Cardiac fibroblast (primary cell): ENCODE data around the gene ELF3.
A peak's percentile ranks its signal among the peaks of the same experiment; 100 is the strongest.
"Not testable (repeated sequence)": the region's sequence is repeated elsewhere in the genome, so short reads cannot be mapped to it uniquely, and the experiment has no call there.

ENCODE experiments used
- DNase-seq, 2 donors: peaks; one replicate each; pipeline versions ENCODE4 v3.0.0 to v3.0.0-alpha.2; 2010; ENCODE audit warnings: low read depth in 2 of 2
- H3K4me3 ChIP-seq, 2 donors: replicated peaks in 1 of 2; 1 replicate in 1 of 2; 2 replicates in 1 of 2; pipeline ENCODE4 v1.5.1; 2011; ENCODE audit warnings: low read depth in 2 of 2, low read length in 2 of 2, mild to moderate bottlenecking in 2 of 2, moderate library complexity in 1 of 2
- TF ChIP-seq, protein P1 (sequence below): IDR thresholded peaks from one replicate; pipeline ENCODE4 v1.5.1; 2011; ENCODE audit warnings: low read depth, mild to moderate bottlenecking, low read length, inconsistent platforms

The ELF3 gene

DNA sequence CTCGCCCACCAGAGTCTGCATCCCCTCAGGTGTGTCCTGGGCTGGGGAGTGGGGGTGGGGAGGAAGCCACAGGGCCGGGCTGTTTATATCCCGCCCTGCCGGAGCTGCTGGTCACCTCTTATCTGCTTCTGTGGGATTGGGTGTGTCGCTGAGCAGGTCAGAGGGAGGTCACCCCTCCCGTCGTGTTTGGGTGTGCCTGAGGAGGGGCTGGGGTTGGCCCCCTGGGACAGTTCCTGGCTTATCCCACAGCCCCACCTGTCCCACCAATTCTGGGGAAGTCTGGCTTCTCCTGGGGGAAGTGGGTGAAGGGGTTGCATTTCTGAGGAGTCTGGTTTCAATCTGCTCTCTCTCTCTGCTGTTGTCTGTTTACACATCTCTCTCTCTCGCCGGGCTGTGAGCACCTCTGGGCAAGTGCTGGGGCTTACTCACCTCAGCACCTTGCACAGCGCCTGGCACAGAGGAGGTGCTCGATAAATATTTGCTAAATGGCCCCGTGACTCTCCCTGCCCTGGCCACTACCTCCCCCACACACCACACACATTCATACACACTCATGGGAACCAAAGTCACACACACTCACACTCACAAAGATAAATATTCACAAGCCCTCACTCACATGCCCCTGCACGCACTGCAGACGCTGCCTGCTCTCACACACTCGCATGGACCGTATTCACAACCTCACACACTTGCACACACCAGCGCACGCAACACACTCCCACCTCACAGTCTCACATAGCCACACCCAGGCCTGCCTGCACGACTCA is 8.3 kb downstream of the ELF3 start:
- no peak overlapping the region for H3K4me3 ChIP-seq
- TF ChIP-seq, protein P1, sequence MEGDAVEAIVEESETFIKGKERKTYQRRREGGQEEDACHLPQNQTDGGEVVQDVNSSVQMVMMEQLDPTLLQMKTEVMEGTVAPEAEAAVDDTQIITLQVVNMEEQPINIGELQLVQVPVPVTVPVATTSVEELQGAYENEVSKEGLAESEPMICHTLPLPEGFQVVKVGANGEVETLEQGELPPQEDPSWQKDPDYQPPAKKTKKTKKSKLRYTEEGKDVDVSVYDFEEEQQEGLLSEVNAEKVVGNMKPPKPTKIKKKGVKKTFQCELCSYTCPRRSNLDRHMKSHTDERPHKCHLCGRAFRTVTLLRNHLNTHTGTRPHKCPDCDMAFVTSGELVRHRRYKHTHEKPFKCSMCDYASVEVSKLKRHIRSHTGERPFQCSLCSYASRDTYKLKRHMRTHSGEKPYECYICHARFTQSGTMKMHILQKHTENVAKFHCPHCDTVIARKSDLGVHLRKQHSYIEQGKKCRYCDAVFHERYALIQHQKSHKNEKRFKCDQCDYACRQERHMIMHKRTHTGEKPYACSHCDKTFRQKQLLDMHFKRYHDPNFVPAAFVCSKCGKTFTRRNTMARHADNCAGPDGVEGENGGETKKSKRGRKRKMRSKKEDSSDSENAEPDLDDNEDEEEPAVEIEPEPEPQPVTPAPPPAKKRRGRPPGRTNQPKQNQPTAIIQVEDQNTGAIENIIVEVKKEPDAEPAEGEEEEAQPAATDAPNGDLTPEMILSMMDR: no peak
- DNase-seq: no peak

DNA sequence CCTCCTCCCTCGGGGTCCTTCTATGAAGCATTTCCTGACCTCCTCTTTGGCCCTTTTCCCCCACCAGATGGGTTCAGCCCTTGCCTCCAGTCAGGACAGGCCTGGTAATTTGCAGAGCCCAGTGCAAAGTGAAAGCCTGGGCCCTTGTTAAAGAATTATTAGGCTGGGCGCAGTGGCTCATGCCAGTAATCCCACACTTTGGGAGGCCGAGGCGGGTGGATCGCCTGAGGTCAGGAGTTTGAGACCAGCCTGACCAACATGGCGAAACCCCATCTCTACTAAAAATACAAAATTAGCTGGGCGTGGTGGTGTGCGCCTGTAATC is 8.8 kb downstream of the ELF3 start:
- not testable (repeated sequence) for H3K4me3 ChIP-seq, DNase-seq

DNA sequence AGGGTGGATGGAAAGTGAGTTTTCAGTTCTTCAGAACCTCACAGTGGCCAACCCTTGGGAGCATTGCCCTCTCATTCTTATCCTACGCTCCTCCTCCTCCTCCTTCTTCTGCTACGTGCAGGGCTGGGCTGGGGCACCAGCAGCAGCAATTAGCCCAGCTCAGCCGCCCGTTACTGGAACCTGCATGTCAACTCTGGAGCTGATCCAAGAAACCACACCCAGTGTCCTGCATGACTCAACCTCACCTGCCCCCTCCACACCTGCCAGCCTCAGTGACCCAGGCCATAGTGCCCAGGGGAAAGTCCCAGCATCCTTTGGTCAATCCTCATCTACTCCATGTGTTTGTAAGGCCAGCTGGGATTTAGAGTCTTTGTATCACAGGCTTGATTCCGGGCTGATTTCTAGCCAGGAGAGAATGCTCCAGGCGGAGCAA is 12.6 kb downstream of the ELF3 start:
- TF ChIP-seq, protein P1: no peak
- DNase-seq: no peak
- H3K4me3 ChIP-seq: no peak overlapping the region

DNA sequence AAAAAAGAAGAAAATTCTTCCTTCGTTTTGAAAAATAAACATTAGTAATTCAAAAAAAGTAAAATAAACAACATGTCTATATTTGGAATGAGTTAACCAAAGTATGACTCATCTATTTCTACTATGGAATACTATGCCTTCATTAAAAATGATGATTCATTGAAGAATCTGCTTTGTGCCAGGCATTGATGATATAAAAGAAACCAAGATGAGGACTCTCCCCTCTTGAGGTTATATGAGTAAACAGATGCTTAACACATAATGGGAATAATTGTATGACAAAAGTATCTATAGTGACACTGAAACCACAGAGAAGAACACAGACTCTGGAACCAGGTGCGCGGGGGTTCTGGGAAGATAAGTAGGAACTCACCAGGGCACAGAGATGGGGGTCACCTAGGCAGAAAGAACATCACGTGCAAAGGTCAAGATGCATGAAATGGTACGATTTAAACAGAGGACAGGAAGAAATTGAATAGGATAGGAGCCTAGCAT is 18.8 kb downstream of the ELF3 start:
- no peak overlapping the region for H3K4me3 ChIP-seq
- TF ChIP-seq, protein P1: no peak
- DNase-seq: peak; percentile 48 to 83

DNA sequence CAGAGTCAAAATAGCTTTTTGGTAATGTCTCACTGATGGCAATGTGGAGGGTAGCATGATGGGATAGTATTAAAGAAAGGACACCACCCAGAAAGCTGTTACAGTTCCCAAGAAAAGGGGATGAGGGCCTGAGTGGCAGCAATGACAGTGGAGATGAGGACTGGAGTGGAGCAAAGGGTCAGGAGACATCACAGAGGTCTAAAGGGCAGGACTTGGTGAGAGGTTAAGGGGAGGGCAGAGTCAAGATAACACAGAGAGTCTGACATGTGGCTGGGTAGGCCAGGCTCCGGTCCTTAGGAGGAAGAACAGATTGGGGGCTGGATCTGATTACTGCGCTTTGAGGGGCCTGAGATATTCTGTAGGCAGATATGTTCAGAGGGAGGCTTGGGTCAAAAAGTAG is 19.3 kb downstream of the ELF3 start:
- TF ChIP-seq, protein P1: no peak
- DNase-seq: no peak
- no peak overlapping the region for H3K4me3 ChIP-seq

DNA sequence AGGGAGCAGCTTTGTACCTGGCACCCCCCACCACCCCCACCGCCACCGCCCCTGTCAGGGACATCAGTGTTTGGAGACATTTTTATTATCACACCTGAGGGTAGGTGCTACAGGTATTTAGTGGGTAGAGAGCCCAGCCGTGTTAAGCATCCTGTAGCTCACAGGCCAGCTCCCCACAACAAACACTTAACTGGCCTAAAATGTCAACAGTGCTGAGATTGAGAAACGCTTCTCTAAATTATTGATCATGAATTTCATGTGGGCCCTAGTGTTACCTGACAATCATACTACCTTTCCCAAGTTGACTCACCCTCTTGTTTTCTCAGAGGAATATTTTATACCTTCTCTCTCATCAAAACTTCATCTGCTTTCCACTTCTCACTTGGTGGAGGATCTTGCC is 21.4 kb downstream of the ELF3 start:
- TF ChIP-seq, protein P1: no peak
- DNase-seq: no peak

DNA sequence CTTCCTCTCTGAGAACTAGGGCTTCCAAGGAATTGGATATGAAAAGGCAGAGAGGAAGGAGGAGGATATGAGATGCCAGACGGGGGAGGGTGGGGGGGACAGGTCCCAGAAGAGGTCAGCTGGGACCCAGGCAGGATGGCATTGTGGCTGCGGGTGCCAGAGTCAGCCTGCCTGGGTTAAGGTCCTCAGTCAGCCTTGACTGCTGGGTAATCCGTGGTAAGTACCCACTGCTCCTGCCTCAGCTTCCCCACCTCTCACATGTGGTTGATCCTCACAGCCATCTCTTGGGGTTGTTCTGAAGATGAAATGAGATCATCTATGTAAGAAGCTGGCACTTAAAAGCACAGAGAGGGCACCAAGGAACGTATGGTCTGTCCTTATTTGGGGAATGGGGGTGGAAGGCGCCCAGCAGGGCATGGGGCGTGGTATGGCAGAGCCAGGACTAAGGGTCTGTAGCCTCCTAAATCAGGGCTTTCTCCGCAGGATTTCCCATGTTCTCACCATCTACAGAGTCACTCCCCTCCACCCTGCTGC is 23.8 kb downstream of the ELF3 start:
- no peak overlapping the region for H3K4me3 ChIP-seq
- DNase-seq: no peak
- TF ChIP-seq, protein P1: no peak

More for the DNA sequence above, 21.4 kb downstream of the ELF3 start:
- H3K4me3 ChIP-seq: no peak overlapping the region
